HCT116 (cell line): ENCODE results near the gene PSMD2. TPM values are rescaled to one million over a fixed set of nuclear protein-coding genes. Genes with fewer than 3 reads are reported as not detected.

Experiments
- ATAC-seq: fragments of 200-7000 bp; cut with Tn5 transposase; 2 replicates; pipeline ENCODE4 v1.9.1; 2020; ENCODE audit warnings: mild to moderate bottlenecking, moderate library complexity
- BruUV-seq: library from RNA; stranded (reverse); fragments of 400-500 nt; replicated peaks from 2 replicates; lab custom pipeline; 2021; lab: Mats Ljungman, UMichigan
- CTCF ChIA-PET: fragments of 300-600 bp; sonication (Branson Sonifier 250); formaldehyde crosslinking; loops from one replicate; lab custom pipeline; 2021; ENCODE audit warnings: antibody characterized with exemption; lab: Charles Lee
- POLR2A ChIA-PET: fragments of 300-600, 350-600 bp; sonication (Branson Sonifier 250); formaldehyde crosslinking; loops from one replicate; lab custom pipeline; 2021; ENCODE audit warnings: antibody characterized with exemption; lab: Charles Lee
- RAD21 ChIA-PET, 2 experiments: fragments of 300-600 bp; sonication (Branson Sonifier 250); formaldehyde crosslinking; loops; one replicate each; lab custom pipeline; 2023; ENCODE audit warnings: low total read pairs in 2 of 2; ENCODE audit not compliant: uncharacterized antibody in 2 of 2, unreplicated experiment in 2 of 2, low non-redundant PET in 1 of 2; lab: Charles Lee
- DNase-seq: peaks from one replicate; pipeline ENCODE4 v3.0.0-alpha.2; 2010; ENCODE audit warnings: low read depth, low spot score
- H2AFZ ChIP-seq: fragments of 200-600 bp; shearing (Covaris generic), sonication (generic); 2 replicates; pipeline ENCODE4 v1.6.1; 2017; ENCODE audit warnings: low read depth, mixed run types, mixed read lengths, antibody characterized with exemption, low read length; ENCODE audit not compliant: poor library complexity, severe bottlenecking
- H3K27ac ChIP-seq: 2 replicates; pipeline ENCODE4 v1.5.1; 2012; ENCODE audit warnings: low read depth, low read length
- H3K27me3 ChIP-seq: fragments of 200-600 bp; sonication (generic); 2 replicates; pipeline ENCODE4 v1.6.1; 2016; ENCODE audit warnings: mixed run types, low read length, mixed read lengths; ENCODE audit not compliant: insufficient read depth
- H3K36me3 ChIP-seq, 2 experiments: fragments of 200-500 bp in 1 of 2; fragments of 200-600 bp in 1 of 2; sonication (Bioruptor generic) in 1 of 2; sonication (generic) in 1 of 2; 2 replicates each; pipeline versions ENCODE4 v1.5.1 to v1.6.1; 2014 to 2016; ENCODE audit warnings: low read length in 2 of 2, inconsistent platforms in 1 of 2, mixed read lengths in 1 of 2, mixed run types in 1 of 2; ENCODE audit not compliant: insufficient read depth in 2 of 2, control insufficient read depth in 1 of 2
- H3K4me1 ChIP-seq, 2 experiments: fragments of 200-600 bp in 1 of 2; sonication (generic) in 1 of 2; 2 replicates each; pipeline versions ENCODE4 v1.5.1 to v1.6.1; 2012 to 2017; ENCODE audit warnings: low read length in 2 of 2, inconsistent platforms in 1 of 2, mild to moderate bottlenecking in 1 of 2, mixed read lengths in 1 of 2, mixed run types in 1 of 2, moderate library complexity in 1 of 2; ENCODE audit not compliant: insufficient read depth in 2 of 2, control insufficient read depth in 1 of 2
- H3K4me2 ChIP-seq: fragments of 200-600 bp; sonication (generic); 2 replicates; pipeline ENCODE4 v1.6.1; 2017; ENCODE audit warnings: mixed run types, low read length, mixed read lengths
- H3K4me3 ChIP-seq, 2 experiments: fragments of 200-600 bp in 1 of 2; sonication (generic) in 1 of 2; replicated peaks in 1 of 2; 2 replicates each; pipeline ENCODE4 v1.5.1; 2011 to 2016; ENCODE audit warnings: low read length in 2 of 2, control low read depth in 1 of 2, low read depth in 1 of 2, mild to moderate bottlenecking in 1 of 2, mixed read lengths in 1 of 2, mixed run types in 1 of 2
- H3K79me2 ChIP-seq: fragments of 200-600 bp; sonication (generic); 2 replicates; pipeline ENCODE4 v1.6.1; 2017; ENCODE audit warnings: mild to moderate bottlenecking, mixed run types, low read length, moderate library complexity, mixed read lengths; ENCODE audit not compliant: insufficient read depth
- H3K9ac ChIP-seq: fragments of 200-600 bp; sonication (generic); 2 replicates; pipeline ENCODE4 v1.6.1; 2016; ENCODE audit warnings: low read length, mixed read lengths
- H3K9me2 ChIP-seq: fragments of 200-600 bp; sonication (generic), shearing (Covaris generic); 2 replicates; pipeline ENCODE4 v1.6.1; 2017; ENCODE audit warnings: mixed run types, mild to moderate bottlenecking, moderate library complexity; ENCODE audit not compliant: insufficient read depth
- H3K9me3 ChIP-seq, 2 experiments: fragments of 200-500 bp in 1 of 2; fragments of 200-600 bp in 1 of 2; sonication (Bioruptor generic) in 1 of 2; sonication (generic) in 1 of 2; 2 replicates each; pipeline ENCODE4 v1.6.1; 2014 to 2017; ENCODE audit warnings: low read length in 2 of 2, mixed read lengths in 2 of 2, inconsistent platforms in 1 of 2, low read depth in 1 of 2, mild to moderate bottlenecking in 1 of 2, mixed run types in 1 of 2, moderate library complexity in 1 of 2; ENCODE audit not compliant: control insufficient read depth in 1 of 2, insufficient read depth in 1 of 2
- H4K20me1 ChIP-seq: fragments of 200-600 bp; sonication (generic), shearing (Covaris generic); 2 replicates; pipeline ENCODE4 v1.6.1; 2017; ENCODE audit warnings: mixed run types, mild to moderate bottlenecking, moderate library complexity; ENCODE audit not compliant: insufficient read depth
- CBX3 ChIP-seq: IDR thresholded peaks from 2 replicates; pipeline ENCODE4 v1.6.1; 2012; ENCODE audit warnings: low read depth
- ELF1 ChIP-seq: IDR thresholded peaks from 2 replicates; pipeline ENCODE4 v1.6.1; 2012; ENCODE audit warnings: low read depth, borderline replicate concordance
- EZH2phosphoT487 ChIP-seq: fragments of 200-600 bp; IDR thresholded peaks from 2 replicates; pipeline ENCODE4 v1.6.1; 2018; ENCODE audit warnings: antibody characterized with exemption, borderline replicate concordance
- FOSL1 ChIP-seq: IDR thresholded peaks from 2 replicates; pipeline ENCODE4 v1.6.1; 2012; ENCODE audit warnings: low read depth
- JUND ChIP-seq: IDR thresholded peaks from 2 replicates; pipeline ENCODE4 v1.6.1; 2012
- POLR2A ChIP-seq: IDR thresholded peaks from 2 replicates; pipeline ENCODE4 v1.7.0; 2011; ENCODE audit warnings: borderline replicate concordance; ENCODE audit not compliant: insufficient read depth, insufficient read length; ENCODE audit errors: extremely low read depth
- SIN3A ChIP-seq: IDR thresholded peaks from 2 replicates; pipeline ENCODE4 v1.6.1; 2012; ENCODE audit warnings: low read depth
- SP1 ChIP-seq: IDR thresholded peaks from 2 replicates; pipeline ENCODE4 v1.6.1; 2012; ENCODE audit warnings: low read depth
- SRF ChIP-seq: IDR thresholded peaks from 2 replicates; pipeline ENCODE4 v1.6.1; 2012; ENCODE audit warnings: low read depth
- YY1 ChIP-seq: IDR thresholded peaks from 2 replicates; pipeline ENCODE4 v1.6.1; 2011; ENCODE audit warnings: low read length, low read depth, moderate library complexity, mild to moderate bottlenecking; ENCODE audit not compliant: insufficient replicate concordance; ENCODE audit errors: extremely low read depth
- ZBTB33 ChIP-seq: IDR thresholded peaks from 2 replicates; pipeline ENCODE4 v1.6.1; 2011; ENCODE audit warnings: mild to moderate bottlenecking, low read length, moderate library complexity; ENCODE audit not compliant: insufficient replicate concordance; ENCODE audit errors: extremely low read depth
- ZNF274 ChIP-seq: fragments of 200-500 bp; sonication (Bioruptor generic); IDR thresholded peaks from 2 replicates; pipeline ENCODE4 v1.6.1; 2014; ENCODE audit warnings: mild to moderate bottlenecking, low read depth, low read length, inconsistent platforms
- intact Hi-C: fragments of 100-400 bp; cut with micrococcal nuclease; formaldehyde crosslinking; loops from 2 replicates; pipeline ENCODE4 v1.10.0; 2022
- total RNA-seq: library from RNA; stranded (reverse); gene quantifications from one replicate; pipeline ENCODE4 v1.2.1, GENCODE V29; 2021; ENCODE audit not compliant: unreplicated experiment
- TF ChIP-seq, protein P1 (sequence below): IDR thresholded peaks from 2 replicates; pipeline ENCODE4 v1.6.1; 2012
- TF ChIP-seq, protein P2 (sequence below), 3 experiments: fragments of 200-600 bp in 1 of 3; sonication (generic) in 1 of 3; IDR thresholded peaks in 2 of 3; conservative IDR thresholded peaks in 1 of 3; 2 replicates each; pipeline ENCODE4 v1.5.1; 2012 to 2017; ENCODE audit warnings: low read depth in 2 of 3, low read length in 2 of 3, antibody characterized with exemption in 1 of 3, borderline replicate concordance in 1 of 3, control low read depth in 1 of 3, mild to moderate bottlenecking in 1 of 3, mixed read lengths in 1 of 3, mixed run types in 1 of 3, moderate library complexity in 1 of 3; ENCODE audit not compliant: insufficient read depth in 1 of 3

PSMD2 gene
- total RNA-seq, 1 experiment from 2014 or later: 402 TPM

GRCh38 chr3:184334470-184335158, 35.6 kb downstream of the PSMD2 start:
- ChIA-PET RAD21 (no interaction called here), POLR2A (no interaction called here)
- H3K4me3 ChIP-seq: no peak overlapping the region
- H2AFZ ChIP-seq: no peak overlapping the region
- no peaks in the 10 kb centered on the region for H3K9me2 ChIP-seq
- H3K9me3 ChIP-seq: no peaks in the 10 kb centered on the region
- DNase-seq (no peak), ATAC-seq (no peak)
- H4K20me1 ChIP-seq: peaks cover 28% of the 10 kb centered on the region; the same call in 1 of the 2 replicates
- peaks cover 60% of the 10 kb centered on the region for H3K79me2 ChIP-seq
- TF ChIP-seq, protein P1, sequence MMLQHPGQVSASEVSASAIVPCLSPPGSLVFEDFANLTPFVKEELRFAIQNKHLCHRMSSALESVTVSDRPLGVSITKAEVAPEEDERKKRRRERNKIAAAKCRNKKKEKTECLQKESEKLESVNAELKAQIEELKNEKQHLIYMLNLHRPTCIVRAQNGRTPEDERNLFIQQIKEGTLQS: no peak
- TF ChIP-seq POLR2A: no peak
- no peak for TF ChIP-seq FOSL1
- no peak for TF ChIP-seq YY1
- TF ChIP-seq SIN3A: no peak
- no peak for TF ChIP-seq SRF
- TF ChIP-seq EZH2phosphoT487: no peak
- TF ChIP-seq ZNF274: no peak
- TF ChIP-seq ELF1: no peak
- TF ChIP-seq, protein P2, sequence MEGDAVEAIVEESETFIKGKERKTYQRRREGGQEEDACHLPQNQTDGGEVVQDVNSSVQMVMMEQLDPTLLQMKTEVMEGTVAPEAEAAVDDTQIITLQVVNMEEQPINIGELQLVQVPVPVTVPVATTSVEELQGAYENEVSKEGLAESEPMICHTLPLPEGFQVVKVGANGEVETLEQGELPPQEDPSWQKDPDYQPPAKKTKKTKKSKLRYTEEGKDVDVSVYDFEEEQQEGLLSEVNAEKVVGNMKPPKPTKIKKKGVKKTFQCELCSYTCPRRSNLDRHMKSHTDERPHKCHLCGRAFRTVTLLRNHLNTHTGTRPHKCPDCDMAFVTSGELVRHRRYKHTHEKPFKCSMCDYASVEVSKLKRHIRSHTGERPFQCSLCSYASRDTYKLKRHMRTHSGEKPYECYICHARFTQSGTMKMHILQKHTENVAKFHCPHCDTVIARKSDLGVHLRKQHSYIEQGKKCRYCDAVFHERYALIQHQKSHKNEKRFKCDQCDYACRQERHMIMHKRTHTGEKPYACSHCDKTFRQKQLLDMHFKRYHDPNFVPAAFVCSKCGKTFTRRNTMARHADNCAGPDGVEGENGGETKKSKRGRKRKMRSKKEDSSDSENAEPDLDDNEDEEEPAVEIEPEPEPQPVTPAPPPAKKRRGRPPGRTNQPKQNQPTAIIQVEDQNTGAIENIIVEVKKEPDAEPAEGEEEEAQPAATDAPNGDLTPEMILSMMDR (IDR thresholded peaks at IDR 0.05 in 2 of 3, conservative IDR thresholded peaks at IDR 0.05 in 1 of 3; ENCODE audit: borderline replicate concordance in 1 of 3, insufficient read depth in 1 of 3, low read depth in 2 of 3, low read length in 2 of 3): no peak
- TF ChIP-seq JUND: no peak
- no peak for TF ChIP-seq ZBTB33
- no peak; the same call in 1 of the 2 replicates for TF ChIP-seq SP1
- TF ChIP-seq CBX3: no peak
- TF ChIP-seq, all 23 proteins: peak for 0
- H3K27me3 ChIP-seq: no peaks in the 10 kb centered on the region
- no TSS peak for BruUV-seq
- intact Hi-C loops: no loop called here
- peaks cover 2 to 72% of the 10 kb centered on the region in 2 experiments; a peak in 3 of 4 replicates for H3K4me1 ChIP-seq
- H3K36me3 ChIP-seq: peaks cover 36 to 51% of the 10 kb centered on the region in 2 experiments
- peak overlapping the region; percentile 85; the same call in 1 of the 2 replicates for H3K27ac ChIP-seq
- H3K4me2 ChIP-seq: peak overlapping the region; percentile 90; the same call in 1 of the 2 replicates
- H3K9ac ChIP-seq: peak overlapping the region; percentile 1
- CTCF ChIA-PET: interaction anchor here (1.3 kb wide), 1 partner anchor 46 kb away, joined by 3 read pairs; no protein-coding TSS in a partner anchor
